Body of pancreas (tissue), 4 donors: Measurements from ENCODE around the gene TSHR.

Experiments
- CTCF ChIP-seq, 7 experiments: fragments of 450-650 bp in 4 of 7; fragments of 200-600 bp in 3 of 7; sonication (generic) in 3 of 7; IDR thresholded peaks; one replicate each; pipeline ENCODE4 v1.5.1; 2016 to 2019; ENCODE audit warnings: antibody characterized with exemption in 7 of 7
- POLR2A ChIP-seq, 3 donors: fragments of 450-650 bp; IDR thresholded peaks; one replicate each; pipeline ENCODE4 v1.6.1; 2016; ENCODE audit warnings: antibody characterized with exemption in 3 of 3, mild to moderate bottlenecking in 2 of 3

GRCh38 chr14:81133400-81133799 is 178.0 kb downstream of the TSHR start:
- TF ChIP-seq CTCF (IDR thresholded peaks at IDR 0.05) (no peak), POLR2A (IDR thresholded peaks at IDR 0.05) (no peak)
